ENCODE results near the gene B3GAT3.

- no peak for TF ChIP-seq CTCF (IDR thresholded peaks at IDR 0.05)
- TF ChIP-seq POLR2A (IDR thresholded peaks at IDR 0.05), result no peak
Measured at GRCh38 chr11:62610403-62610802, 11.4 kb downstream of the B3GAT3 start.

All from thyroid gland (tissue), 4 donors.